Bone marrow (tissue), 2 donors: Measurements from ENCODE around the gene PDE10A.

Experiments used
- DNase-seq, 2 donors: peaks; one replicate each; lab custom pipeline; 2025; lab: John Stamatoyannopoulos, UW

Gene PDE10A

GRCh38 chr6:165678429-165678828 is 15.4 kb upstream of the PDE10A start:
- DNase-seq: no peak

- DNase-seq: no peak
These were observed 14.1 kb upstream of the PDE10A start for GRCh38 chr6:165677091-165677490.

GRCh38 chr6:165676435-165677068 is 13.5 kb upstream of the PDE10A start:
- no peak for DNase-seq

- no peak for DNase-seq
These were observed 12.1 kb upstream of the PDE10A start for GRCh38 chr6:165675120-165675519.

- no peak for DNase-seq
These were observed 11.4 kb upstream of the PDE10A start for GRCh38 chr6:165674155-165675029.

- no peak for DNase-seq
These were observed 8.3 kb upstream of the PDE10A start for GRCh38 chr6:165671222-165671768.

- DNase-seq: no peak
These were observed 5.9 kb upstream of the PDE10A start for GRCh38 chr6:165668951-165669350.

- no peak for DNase-seq
These were observed 2.3 kb upstream of the PDE10A start for GRCh38 chr6:165665384-165665672.

- no peak for DNase-seq
These were observed 1.7 kb upstream of the PDE10A start for GRCh38 chr6:165664559-165665383.

GRCh38 chr6:165663736-165664558 is 906 bp upstream of the PDE10A start:
- DNase-seq: no peak

GRCh38 chr6:165663377-165663735 is 315 bp upstream of the PDE10A start:
- no peak for DNase-seq

- DNase-seq: no peak
These were observed 846 bp downstream of the PDE10A start for GRCh38 chr6:165662041-165662748.

- DNase-seq: no peak
These were observed 1.4 kb downstream of the PDE10A start for GRCh38 chr6:165661664-165662025.

- DNase-seq: no peak
These were observed 2.0 kb downstream of the PDE10A start for GRCh38 chr6:165660857-165661663.

- no peak for DNase-seq
These were observed 2.8 kb downstream of the PDE10A start for GRCh38 chr6:165659945-165660856.

GRCh38 chr6:165658395-165659058 is 4.5 kb downstream of the PDE10A start:
- DNase-seq: no peak

- DNase-seq: no peak
These were observed 5.7 kb downstream of the PDE10A start for GRCh38 chr6:165657325-165657680.

GRCh38 chr6:165656581-165657324 is 6.3 kb downstream of the PDE10A start:
- DNase-seq: no peak
